HG02763 (cell line): Measurements from ENCODE around the gene PRELP.

Experiments
- ATAC-seq: cut with Tn5 transposase; IDR thresholded peaks from one replicate; pipeline ENCODE4 v1.9.1; 2021; ENCODE audit warnings: mild to moderate bottlenecking, moderate library complexity; ENCODE audit not compliant: unreplicated experiment

Gene PRELP

DNA sequence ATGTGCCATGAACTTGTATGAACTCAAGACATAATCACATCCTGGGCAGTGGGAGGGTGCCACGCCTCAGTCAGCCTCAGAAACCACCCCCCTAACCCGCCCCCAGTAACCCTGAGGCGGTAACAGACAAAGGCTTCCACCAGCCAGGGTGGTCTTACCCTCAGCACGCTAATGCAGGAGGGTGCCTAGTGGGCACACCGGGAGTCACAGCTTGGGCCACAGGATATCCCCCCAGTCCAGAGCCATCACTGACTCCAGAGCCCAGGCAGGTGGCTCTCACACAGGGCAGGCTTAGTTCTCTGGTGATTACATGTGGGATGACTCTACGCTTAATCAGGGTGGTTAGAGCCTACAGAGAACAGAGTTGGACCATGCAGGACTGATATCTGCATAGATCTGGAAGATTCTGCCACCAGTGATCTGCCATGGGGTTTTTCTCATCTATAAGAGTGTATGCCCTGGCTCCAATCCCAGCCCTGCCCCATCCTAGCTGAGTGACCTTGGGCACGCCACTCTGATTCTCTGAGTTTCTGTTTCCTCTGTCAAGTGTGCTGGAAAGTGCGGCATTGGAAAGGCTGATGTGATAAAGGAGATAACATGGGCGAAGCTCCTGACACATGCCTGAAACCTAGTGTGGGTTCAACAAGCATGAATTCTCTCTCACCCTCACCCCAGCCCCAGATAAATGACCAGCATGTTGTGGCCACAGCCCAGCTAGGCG is 45.6 kb downstream of the PRELP start:
- ATAC-seq = no peak

DNA sequence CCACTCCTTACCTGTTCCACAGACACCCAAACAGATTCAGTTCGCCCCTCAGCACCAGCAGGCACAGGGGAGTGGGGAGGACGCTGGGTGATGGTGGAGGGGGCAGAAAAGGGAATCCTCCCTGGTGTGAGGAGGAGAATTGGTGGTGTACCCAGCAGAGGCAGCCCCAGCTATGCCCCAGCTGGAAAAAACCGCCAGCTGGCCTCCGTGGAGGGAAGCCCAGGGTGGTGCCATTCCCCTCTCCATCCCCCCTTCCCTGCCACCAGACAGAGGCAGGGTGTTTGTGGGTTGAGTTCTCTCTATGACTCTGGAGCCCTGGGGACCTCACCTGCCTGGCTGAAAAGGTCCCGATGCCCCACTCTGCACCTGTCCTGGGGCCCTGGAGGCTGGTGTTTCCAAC is 46.2 kb downstream of the PRELP start:
- no peak for ATAC-seq

GRCh38 chr1:203522237-203522636 is 46.6 kb downstream of the PRELP start:
- ATAC-seq = no peak

DNA sequence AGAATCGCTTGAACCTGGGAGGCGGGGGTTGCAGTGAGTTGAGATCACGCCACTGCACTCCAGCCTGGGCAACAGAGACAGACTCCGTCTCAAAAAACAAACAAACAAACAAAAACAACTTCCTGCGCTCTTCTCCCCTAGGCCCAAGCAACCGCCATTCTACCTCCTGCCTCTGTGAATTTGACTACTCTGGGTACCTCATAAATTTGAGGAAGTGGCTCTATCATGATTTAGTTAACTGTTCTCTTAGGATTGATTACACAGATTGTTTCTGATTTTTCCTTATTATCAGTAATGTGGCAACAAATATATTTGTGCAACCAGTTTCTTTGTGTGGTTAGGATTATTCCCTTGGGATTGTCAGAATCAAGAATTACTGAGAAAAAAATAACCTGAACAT is 48.1 kb downstream of the PRELP start:
- no peak for ATAC-seq

GRCh38 chr1:203524152-203524551 is 48.5 kb downstream of the PRELP start:
- ATAC-seq = no peak

DNA sequence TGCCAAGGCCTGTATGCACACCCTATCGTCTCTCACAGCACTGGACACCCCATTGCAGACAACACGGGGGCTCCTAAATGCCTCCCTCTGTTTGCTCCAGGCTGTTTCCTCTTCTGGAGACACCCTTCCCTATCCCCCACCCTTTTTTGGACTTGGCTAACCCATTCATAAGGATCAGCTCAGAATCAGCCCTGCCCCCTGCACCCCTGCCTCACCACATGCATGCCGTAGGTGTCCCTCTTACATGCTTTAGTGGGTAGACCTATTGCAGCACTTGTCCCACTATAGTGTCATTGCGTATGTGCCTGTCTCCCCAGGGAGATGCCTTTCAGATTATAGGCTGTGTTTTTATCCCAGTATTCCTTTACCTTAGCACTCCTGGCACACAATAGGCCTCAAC is 49.2 kb downstream of the PRELP start:
- no peak for ATAC-seq

- ATAC-seq = no peak
Observed at GRCh38 chr1:203525685-203526084, 50.1 kb downstream of the PRELP start.

DNA sequence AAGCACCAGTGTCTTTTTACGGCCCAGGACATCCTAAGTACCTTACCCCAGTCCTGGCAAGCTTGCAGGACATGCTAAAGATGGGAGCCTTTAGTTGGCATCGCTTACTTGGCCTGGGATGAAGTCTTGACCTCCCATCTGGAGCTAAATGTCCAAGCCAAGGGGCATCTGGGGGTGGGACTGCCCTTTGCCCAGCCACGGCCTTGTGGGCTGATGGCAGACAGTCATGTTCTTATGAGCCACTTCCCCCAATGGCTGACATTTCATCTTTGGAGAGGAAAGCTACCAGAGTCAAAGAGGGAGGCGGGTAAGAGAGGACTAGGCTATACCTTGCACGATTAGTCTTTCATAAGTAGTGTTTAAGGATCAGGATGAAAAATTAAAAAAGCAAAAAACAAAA is 50.5 kb downstream of the PRELP start:
- ATAC-seq = no peak

DNA sequence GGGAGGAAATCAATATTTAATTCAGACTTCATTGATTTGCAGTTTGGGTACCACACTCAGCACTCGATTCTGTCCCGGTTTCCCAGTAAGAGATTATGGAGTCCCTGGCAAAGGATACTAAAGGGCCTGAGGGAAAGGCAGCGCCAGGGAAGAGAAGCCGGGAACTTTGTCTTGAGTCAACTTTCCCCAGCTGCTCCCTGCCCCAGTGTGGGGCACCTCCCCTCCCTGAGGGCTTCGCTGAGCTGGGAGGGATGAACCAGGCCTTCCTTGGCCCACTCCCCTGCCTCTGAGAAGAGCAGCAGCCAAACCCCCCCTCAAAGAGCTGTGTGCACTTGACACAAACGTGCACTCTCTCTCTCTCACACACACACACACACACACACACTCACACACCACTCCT is 51.0 kb downstream of the PRELP start:
- no peak for ATAC-seq

DNA sequence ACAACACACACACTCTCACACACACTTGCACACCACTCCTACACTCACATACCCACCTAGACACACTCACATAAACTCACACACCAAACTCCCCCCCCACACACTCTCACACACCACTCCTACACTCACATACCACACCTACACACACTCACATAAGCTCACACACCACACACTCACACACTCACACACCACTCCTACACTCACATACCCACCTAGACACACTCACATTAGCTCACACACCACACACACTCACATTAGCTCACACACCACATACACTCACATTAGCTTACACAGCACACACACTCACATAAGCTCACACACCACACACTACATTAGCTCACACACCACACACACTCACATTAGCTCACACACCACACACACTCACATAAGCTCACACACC is 51.4 kb downstream of the PRELP start:
- no peak for ATAC-seq

GRCh38 chr1:203528063-203528462 is 52.5 kb downstream of the PRELP start:
- no peak for ATAC-seq

DNA sequence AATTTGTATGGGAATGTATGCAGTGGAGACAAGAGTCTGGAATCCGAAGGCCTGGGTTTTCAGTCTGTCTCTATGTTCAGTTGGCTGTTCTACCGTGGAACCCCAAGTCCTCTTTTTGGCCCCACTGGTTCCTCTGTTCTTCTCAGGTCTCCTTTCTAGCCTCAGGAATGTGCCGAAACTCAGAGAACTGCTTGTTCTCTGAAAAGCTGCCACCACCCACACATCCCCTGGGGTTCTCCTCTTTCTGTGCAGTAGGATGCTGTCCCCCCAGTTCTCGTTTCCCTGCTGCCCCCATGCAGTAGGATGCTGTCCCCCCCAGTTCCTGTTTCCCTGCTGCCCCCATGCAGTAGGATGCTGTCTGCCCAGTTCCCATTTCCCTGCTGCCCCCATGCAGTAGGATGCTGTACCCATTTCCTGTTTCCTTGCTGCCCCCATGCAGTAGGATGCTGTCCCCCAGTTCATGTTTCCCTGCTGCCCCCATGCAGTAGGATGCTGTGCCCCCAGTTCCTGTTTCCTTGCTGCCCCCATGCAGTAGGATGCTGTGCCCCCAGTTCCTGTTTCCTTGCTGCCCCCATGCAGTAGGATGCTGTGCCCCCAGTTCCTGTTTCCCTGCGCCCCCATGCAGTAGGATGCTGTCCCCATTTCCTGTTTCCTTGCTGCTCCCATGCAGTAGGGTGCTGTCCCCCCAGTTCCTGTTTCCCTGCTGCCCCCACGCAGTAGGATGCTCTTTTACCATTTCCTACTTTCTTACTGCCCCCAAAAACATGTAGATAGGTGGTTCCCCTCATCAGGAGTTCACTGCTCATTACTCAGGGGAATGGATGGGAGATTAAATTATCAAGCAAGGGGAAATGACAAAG is 53.6 kb downstream of the PRELP start:
- ATAC-seq = no peak

DNA sequence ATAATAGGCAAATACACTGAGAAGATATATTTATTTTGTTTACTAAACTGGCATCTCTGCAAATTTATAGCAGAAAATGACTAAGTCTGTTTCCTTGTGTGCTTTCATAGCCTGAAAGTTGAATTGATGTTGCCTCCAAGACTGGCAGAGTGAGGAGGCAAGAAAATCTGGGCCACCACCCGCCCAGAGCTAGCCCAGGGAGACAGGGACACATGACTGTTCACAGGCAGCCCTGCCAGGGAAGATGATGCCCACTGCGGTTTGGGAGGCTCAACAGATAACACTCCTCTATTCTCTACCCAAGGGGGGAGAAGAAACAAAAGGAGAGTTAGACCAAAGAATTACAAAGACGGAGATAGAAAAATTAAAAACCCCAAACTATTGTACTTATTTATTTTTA is 55.5 kb downstream of the PRELP start:
- no peak for ATAC-seq

GRCh38 chr1:203534012-203534411 is 58.4 kb downstream of the PRELP start:
- no peak for ATAC-seq

DNA sequence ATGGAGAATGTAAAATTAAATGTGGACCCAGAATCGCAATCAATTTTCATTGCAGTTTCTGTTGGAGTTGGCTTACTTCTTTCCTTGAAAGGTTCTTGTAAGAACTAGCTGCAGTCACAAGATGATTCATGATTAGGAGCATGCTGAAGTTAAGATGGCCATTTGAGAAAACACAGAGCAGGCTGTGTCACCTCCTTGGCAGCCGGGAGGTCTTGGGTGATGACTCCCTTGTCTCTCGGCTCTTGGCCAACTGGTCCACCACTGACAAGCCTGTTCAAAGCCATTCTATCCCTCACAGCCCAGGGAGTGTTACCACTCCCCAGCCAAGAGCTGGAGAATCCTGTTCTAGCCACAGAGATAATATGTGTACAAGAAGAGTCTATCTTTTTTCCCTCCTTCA is 58.9 kb downstream of the PRELP start:
- ATAC-seq = no peak

DNA sequence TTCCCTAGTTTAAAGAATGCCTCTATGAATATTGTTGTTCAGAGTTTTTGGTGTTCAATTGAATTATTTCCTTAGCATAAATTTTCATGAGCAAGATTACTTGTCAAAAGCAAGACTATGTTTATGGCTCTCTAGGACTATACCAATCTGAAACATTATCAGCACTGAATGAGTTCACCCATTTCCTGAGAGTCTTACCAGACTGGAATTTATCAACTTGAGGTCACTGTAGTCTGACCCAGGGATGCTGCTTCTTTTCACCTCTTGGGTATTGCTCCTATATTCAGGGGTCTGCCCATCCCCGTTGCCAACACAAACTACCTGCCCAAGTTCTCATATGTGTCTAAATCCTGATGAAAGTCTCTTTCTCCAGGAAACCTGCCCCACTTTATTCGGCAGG is 61.0 kb downstream of the PRELP start:
- ATAC-seq = no peak

DNA sequence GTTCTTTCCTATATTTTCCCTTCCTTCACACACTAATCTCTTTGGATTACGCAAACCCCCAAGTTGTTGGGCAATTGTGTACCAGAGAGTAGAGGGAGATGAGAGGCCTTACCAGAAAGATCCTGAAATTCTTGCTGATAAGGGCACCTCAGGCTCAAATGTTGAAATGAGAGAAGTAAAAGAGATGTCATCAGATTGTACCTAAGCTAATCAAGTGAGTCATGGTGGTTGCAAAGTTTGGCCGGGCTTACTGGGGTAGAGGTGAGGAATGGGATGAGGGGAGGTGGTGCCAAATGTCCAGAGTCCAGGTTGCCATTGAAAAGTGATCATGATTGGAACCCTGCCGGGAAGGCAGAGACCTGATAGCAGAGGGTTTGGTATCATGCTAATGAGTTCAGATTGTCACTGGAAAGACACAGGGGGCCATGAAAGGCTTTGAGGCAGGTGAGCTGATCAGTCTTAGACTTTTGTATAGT is 61.4 kb downstream of the PRELP start:
- ATAC-seq = no peak

- no peak for ATAC-seq
Observed at GRCh38 chr1:203537806-203538464, 62.3 kb downstream of the PRELP start.

DNA sequence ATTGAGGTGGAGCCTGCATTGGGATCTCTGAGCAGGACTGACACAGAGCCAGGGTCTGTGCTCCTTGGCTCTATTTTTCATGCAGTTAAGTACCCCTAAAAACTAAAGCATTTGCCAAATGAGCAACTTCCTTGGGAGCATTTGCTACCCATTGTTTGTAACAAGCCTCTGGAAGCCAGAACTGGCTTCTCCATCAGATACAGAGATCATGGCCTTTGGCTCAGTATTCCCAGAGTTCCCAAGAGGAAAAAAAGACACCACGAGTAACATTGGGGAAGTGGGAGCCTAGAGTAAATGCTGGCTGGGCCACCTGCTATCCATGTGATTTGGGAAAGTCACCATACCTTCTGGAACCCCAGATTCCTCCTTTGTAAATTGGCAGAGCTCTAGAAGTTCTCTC is 63.1 kb downstream of the PRELP start:
- no peak for ATAC-seq

DNA sequence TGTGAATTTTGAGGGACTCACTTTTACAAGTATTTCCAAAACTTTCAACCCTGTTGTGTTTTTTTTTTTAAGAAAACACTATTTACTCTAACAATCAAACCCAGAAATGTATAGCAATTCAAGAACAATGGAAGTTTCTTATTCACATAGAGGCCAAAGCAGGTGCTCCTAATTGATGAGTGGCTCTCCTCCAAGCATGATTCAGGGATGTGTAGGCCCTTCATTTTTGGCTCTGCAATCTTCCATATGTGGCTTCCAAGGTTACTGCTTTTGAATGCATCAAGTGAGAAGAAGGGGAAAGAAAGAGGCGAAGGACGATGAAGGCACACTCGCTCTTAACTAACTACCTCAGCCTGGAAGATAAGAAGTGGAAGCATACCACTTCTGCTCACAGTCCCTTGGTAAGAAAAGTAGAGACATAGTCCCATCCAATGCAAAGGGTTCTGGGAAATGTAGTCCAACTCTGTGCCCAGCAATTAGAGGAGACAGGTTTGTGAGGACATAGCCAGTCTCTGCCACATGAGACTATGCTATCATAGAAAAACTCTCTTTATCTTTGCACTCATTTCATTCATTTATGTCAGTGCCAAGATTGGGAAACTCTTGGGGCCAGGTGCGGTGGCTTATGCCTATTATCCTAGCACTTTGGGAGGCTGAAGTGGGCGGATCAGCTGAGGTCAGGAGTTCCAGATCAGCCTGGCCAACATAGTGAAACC is 64.4 kb downstream of the PRELP start:
- ATAC-seq = no peak
